Measurements from ENCODE around the gene IER3. TPM values are rescaled to one million over a fixed set of nuclear protein-coding genes. Genes with fewer than 3 reads are reported as not detected.
"Not testable (repeated sequence)": the region's sequence is repeated elsewhere in the genome, so short reads cannot be mapped to it uniquely, and the experiment has no call there.

The IER3 gene
- total RNA-seq, 4 donors from 2014 or later = 0.24 to 2.0 (median 1.4) TPM

- intact Hi-C loops (cut with DNase I; ENCODE audit: low total_unique reads) = no loop called here
- in situ Hi-C loops (cut with MboI; ENCODE audit: low sequenced_read_pairs in 4 of 4) = loop anchor here in 1 of 4 donors (25.0 kb wide), 1 partner anchor 159 kb away; the partner anchor contains the start of gene DDR1
- ATAC-seq = peak in 1 of 2 donors; percentile 42
- no peaks in the 10 kb centered on the region for H3K9me3 ChIP-seq
- peak overlapping the region in 2 of 4 donors; percentile 43 to 59 for H3K27ac ChIP-seq
- H3K4me3 ChIP-seq = no peak overlapping the region
- H3K36me3 ChIP-seq = peaks cover 0 to 93% of the 10 kb centered on the region in 2 donors
- H3K27me3 ChIP-seq = no peaks in the 10 kb centered on the region
- peaks cover 0 to 6% of the 10 kb centered on the region in 2 donors for H3K4me1 ChIP-seq
- no peak for DNase-seq
- TF ChIP-seq CTCF (IDR thresholded peaks at IDR 0.05 in 4 of 5, conservative IDR thresholded peaks at IDR 0.05 in 1 of 5) (no peak), POLR2A (IDR thresholded peaks at IDR 0.05) (no peak)
These were observed 16.3 kb downstream of the IER3 start for GRCh38 chr6:30727920-30728553.

- no peak for ATAC-seq
- peaks cover 8 to 17% of the 10 kb centered on the region in 2 donors for H3K4me1 ChIP-seq
These were observed 17.6 kb downstream of the IER3 start for GRCh38 chr6:30726506-30727413.

GRCh38 chr6:30725713-30726505 lies 18.4 kb downstream of the IER3 start:
- in situ Hi-C loops (cut with MboI; ENCODE audit: low sequenced_read_pairs in 4 of 4) (loop anchor here in 1 of 4 donors (25.0 kb wide), 1 partner anchor 161 kb away; the partner anchor contains the start of gene DDR1), intact Hi-C loops (cut with DNase I; ENCODE audit: low total_unique reads) (no loop called here)
- Histone ChIP-seq H3K36me3 (peaks cover 0 to 80% of the 10 kb centered on the region in 2 donors), H3K9me3 (no peaks in the 10 kb centered on the region), H3K27ac (peak overlapping the region in 1 of 4 donors; percentile 10), H3K4me1 (peaks cover 11 to 18% of the 10 kb centered on the region in 2 donors), H3K27me3 (no peaks in the 10 kb centered on the region), H3K4me3 (no peak overlapping the region)
- TF ChIP-seq CTCF (IDR thresholded peaks at IDR 0.05 in 4 of 5, conservative IDR thresholded peaks at IDR 0.05 in 1 of 5) = no peak
- TF ChIP-seq POLR2A (IDR thresholded peaks at IDR 0.05) = no peak
- no peak for ATAC-seq
- DNase-seq = no peak

More at GRCh38 chr6:30726506-30727413, 17.6 kb downstream of the IER3 start:
- no peak for DNase-seq
- Histone ChIP-seq H3K27me3 (no peaks in the 10 kb centered on the region), H3K27ac (peak overlapping the region in 1 of 4 donors; percentile 43), H3K36me3 (peaks cover 0 to 84% of the 10 kb centered on the region in 2 donors), H3K4me3 (no peak overlapping the region), H3K9me3 (no peaks in the 10 kb centered on the region)
- intact Hi-C loops (cut with DNase I; ENCODE audit: low total_unique reads) = no loop called here
- TF ChIP-seq POLR2A (IDR thresholded peaks at IDR 0.05) (no peak), CTCF (IDR thresholded peaks at IDR 0.05 in 4 of 5, conservative IDR thresholded peaks at IDR 0.05 in 1 of 5) (no peak)
- in situ Hi-C loops (cut with MboI; ENCODE audit: low sequenced_read_pairs in 4 of 4) = loop anchor here in 1 of 4 donors (25.0 kb wide), 1 partner anchor 161 kb away; the partner anchor contains the start of gene DDR1

GRCh38 chr6:30724906-30725667 lies 19.3 kb downstream of the IER3 start:
- DNase-seq = no peak
- no peaks in the 10 kb centered on the region for H3K9me3 ChIP-seq
- H3K27ac ChIP-seq = peak overlapping the region in 3 of 4 donors; percentile 2 to 19 (median 14)
- no peak for ATAC-seq
- H3K36me3 ChIP-seq = peaks cover 0 to 72% of the 10 kb centered on the region in 2 donors
- TF ChIP-seq POLR2A (IDR thresholded peaks at IDR 0.05) = no peak
- no peak for TF ChIP-seq CTCF (IDR thresholded peaks at IDR 0.05 in 4 of 5, conservative IDR thresholded peaks at IDR 0.05 in 1 of 5)
- in situ Hi-C loops (cut with MboI; ENCODE audit: low sequenced_read_pairs in 4 of 4) (loop anchor here (5.0 to 25.0 kb wide), 3 partner anchors 43 to 162 kb away; partner anchors contain the start of gene DDR1 (in 1 of the 4)), intact Hi-C loops (cut with DNase I; ENCODE audit: low total_unique reads) (no loop called here)
- peaks cover 11 to 18% of the 10 kb centered on the region in 2 donors for H3K4me1 ChIP-seq
- H3K4me3 ChIP-seq = no peak overlapping the region
- no peaks in the 10 kb centered on the region for H3K27me3 ChIP-seq

- H3K27me3 ChIP-seq; H3K9me3 ChIP-seq; ATAC-seq; intact Hi-C loops (cut with DNase I; ENCODE audit: low total_unique reads); DNase-seq; H3K4me3 ChIP-seq: not testable (repeated sequence)
- peak overlapping the region in 2 of 4 donors; percentile 3 to 28 for H3K27ac ChIP-seq
- H3K36me3 ChIP-seq = peaks cover 0 to 62% of the 10 kb centered on the region in 2 donors
- H3K4me1 ChIP-seq = peaks cover 19 to 24% of the 10 kb centered on the region in 2 donors
- in situ Hi-C loops (cut with MboI; ENCODE audit: low sequenced_read_pairs in 4 of 4) = loop anchor here (5.0 kb wide), 2 partner anchors 42 to 47 kb away; no protein-coding TSS in a partner anchor
These were observed 20.3 kb downstream of the IER3 start for GRCh38 chr6:30723843-30724741.

All from gastrocnemius medialis (tissue), 4 donors.